Mononuclear cell (primary cell): Measurements from ENCODE around the gene ESYT1. TPM values are rescaled to one million over a fixed set of nuclear protein-coding genes. Genes with fewer than 3 reads are reported as not detected.

Experiments
- H3K27me3 ChIP-seq: 2 replicates; pipeline ENCODE4 v1.6.0; 2011; ENCODE audit warnings: low read length, control low read depth; ENCODE audit not compliant: insufficient read depth
- H3K4me1 ChIP-seq: 2 replicates; pipeline ENCODE4 v1.5.1; 2011; ENCODE audit warnings: mild to moderate bottlenecking, low read length, control low read depth; ENCODE audit not compliant: insufficient read depth
- H3K4me3 ChIP-seq: 2 replicates; pipeline ENCODE4 v1.5.1; 2011; ENCODE audit warnings: mild to moderate bottlenecking, low read length, moderate library complexity
- H3K9me3 ChIP-seq: 2 replicates; pipeline ENCODE4 v1.5.1; 2011; ENCODE audit warnings: low read depth, mild to moderate bottlenecking, control low read depth, low read length
- total RNA-seq: library from RNA; depleted of rRNA; stranded (reverse); fragments of >200 nt; gene quantifications from one replicate; pipeline ENCODE4 v1.2.3, GENCODE V29; 2012

The ESYT1 gene
- total RNA-seq = 62.1 TPM

- no peaks in the 10 kb centered on the region for H3K27me3 ChIP-seq
- H3K4me1 ChIP-seq = peaks cover 68% of the 10 kb centered on the region
- peak within 1 kb of the TSS; percentile 79 for H3K4me3 ChIP-seq
- H3K9me3 ChIP-seq = no peaks in the 10 kb centered on the region
Observed at GRCh38 chr12:56127888-56128669, at the start of gene ESYT1. Gene ESYT1, plus strand, starts transcription at chr12:56128267. Its CDS starts 53 bp downstream, at chr12:56128320.

DNA sequence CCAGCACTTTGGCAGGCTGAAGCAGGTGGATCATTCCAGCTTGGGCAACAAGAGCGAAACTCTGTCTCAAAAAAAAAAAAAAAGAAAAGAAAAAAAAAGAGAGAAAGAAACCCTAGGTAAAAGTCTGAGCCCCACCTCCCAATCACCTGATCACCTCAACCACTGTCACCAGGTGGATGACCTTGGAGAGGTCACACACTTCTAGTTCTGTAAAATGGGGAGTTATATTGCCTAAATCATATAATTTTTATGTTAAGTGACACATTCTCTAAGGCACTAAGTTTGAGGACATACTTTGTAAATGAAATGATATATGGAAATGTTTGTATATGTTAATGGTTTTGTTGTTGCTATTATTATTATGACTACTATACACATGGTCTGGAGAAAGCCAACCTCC lies 49.6 kb upstream of the ESYT1 start:
- Histone ChIP-seq H3K9me3 (no peaks in the 10 kb centered on the region), H3K4me3 (no peak overlapping the region), H3K27me3 (peaks cover 17% of the 10 kb centered on the region), H3K4me1 (peaks cover 21% of the 10 kb centered on the region)

- Histone ChIP-seq H3K4me3 (peak overlapping the region; percentile 45), H3K9me3 (no peaks in the 10 kb centered on the region), H3K27me3 (peaks cover 21% of the 10 kb centered on the region), H3K4me1 (peaks cover 21% of the 10 kb centered on the region)
Observed at GRCh38 chr12:56078931-56079722, 48.9 kb upstream of the ESYT1 start.

DNA sequence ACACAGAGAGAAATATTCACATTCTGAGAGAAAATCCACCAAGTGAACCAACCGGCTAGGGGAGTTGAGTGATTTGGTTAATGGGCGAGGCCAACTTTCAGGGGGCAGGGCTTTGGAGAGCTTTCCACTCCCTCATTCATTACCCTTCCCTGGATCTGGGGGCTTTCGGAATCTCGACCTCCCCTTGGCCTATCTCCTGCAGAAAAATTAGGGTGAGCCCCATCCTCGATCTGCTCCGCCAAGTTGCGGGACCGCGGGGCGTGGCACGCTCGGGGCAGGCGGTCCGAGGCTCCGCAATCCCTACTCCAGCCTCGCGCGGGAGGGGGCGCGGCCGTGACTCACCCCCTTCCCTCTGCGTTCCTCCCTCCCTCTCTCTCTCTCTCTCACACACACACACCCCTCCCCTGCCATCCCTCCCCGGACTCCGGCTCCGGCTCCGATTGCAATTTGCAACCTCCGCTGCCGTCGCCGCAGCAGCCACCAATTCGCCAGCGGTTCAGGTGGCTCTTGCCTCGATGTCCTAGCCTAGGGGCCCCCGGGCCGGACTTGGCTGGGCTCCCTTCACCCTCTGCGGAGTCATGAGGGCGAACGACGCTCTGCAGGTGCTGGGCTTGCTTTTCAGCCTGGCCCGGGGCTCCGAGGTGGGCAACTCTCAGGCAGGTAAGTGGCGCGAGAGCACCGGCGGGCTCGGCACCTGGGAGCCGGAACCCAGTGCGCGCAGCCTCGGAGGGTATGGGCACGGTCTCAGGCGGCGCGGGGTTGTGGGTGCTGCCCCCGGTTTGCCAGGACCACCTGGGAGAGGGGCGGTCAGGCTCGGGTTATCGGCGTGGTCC lies 48.1 kb upstream of the ESYT1 start, which contains the start of gene ERBB3:
Gene ERBB3, plus strand, starts transcription at position 443 of the 833 bp plus-strand sequence. Its CDS starts 136 bp downstream, at position 579.
- H3K4me1 ChIP-seq = peaks cover 21% of the 10 kb centered on the region
- peak within 1 kb of the TSS; percentile 45 for H3K4me3 ChIP-seq
- H3K9me3 ChIP-seq = no peaks in the 10 kb centered on the region
- peaks cover 21% of the 10 kb centered on the region for H3K27me3 ChIP-seq

GRCh38 chr12:56080556-56081138 lies 47.4 kb upstream of the ESYT1 start:
- H3K4me1 ChIP-seq = peaks cover 21% of the 10 kb centered on the region
- no peaks in the 10 kb centered on the region for H3K9me3 ChIP-seq
- H3K27me3 ChIP-seq = peaks cover 21% of the 10 kb centered on the region
- H3K4me3 ChIP-seq = no peak overlapping the region

DNA sequence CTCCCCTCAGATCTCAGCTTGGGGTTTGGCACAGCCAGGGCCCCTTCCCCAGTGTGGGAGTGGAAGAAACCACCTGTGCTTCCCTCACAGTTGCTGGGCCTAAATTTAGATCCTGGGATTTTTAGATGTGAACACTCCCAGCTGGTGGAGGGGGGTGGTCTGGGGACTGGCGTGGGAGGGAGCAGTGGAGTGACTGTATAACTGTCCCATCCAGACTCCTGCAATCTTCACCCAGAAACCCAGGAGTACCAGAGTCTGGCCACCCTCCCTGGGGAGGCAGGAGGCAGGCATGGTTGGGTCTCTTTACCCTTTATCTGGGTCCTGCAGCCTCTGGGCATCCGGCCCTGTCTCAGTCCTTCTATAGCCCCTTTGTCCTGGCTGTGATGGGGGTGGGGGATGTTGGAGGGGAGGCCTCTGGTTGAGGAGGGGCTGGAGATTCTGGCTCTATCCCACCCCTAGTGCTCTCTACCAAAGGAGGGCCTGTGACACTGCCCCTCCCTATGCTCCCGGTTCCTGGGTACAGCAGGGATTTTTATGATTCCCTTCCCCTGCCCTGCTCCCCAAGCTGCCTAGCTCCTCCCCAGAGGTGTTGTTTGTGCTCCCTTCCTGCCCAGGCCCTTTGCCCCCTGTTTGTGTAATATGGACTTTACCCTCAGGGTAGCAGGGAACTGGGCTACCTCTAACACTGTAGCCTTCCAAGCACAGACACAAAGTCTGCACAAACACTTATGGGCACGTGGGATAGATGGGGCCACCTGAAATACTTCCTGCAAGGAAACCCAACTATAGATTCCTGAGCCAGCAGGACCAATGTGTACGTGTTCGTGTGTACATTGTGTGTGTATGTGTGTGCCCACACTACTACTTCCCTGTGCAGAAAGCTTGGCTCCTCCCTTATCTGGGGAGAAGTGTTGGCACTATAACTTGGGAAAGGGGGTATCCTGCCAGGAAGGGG lies 46.4 kb upstream of the ESYT1 start:
- Histone ChIP-seq H3K9me3 (no peaks in the 10 kb centered on the region), H3K4me3 (no peak overlapping the region), H3K27me3 (peaks cover 21% of the 10 kb centered on the region), H3K4me1 (peaks cover 21% of the 10 kb centered on the region)

- peaks cover 21% of the 10 kb centered on the region for H3K4me1 ChIP-seq
- H3K4me3 ChIP-seq = no peak overlapping the region
- H3K9me3 ChIP-seq = no peaks in the 10 kb centered on the region
- peaks cover 21% of the 10 kb centered on the region for H3K27me3 ChIP-seq
Observed at GRCh38 chr12:56082382-56082781, 45.7 kb upstream of the ESYT1 start.

DNA sequence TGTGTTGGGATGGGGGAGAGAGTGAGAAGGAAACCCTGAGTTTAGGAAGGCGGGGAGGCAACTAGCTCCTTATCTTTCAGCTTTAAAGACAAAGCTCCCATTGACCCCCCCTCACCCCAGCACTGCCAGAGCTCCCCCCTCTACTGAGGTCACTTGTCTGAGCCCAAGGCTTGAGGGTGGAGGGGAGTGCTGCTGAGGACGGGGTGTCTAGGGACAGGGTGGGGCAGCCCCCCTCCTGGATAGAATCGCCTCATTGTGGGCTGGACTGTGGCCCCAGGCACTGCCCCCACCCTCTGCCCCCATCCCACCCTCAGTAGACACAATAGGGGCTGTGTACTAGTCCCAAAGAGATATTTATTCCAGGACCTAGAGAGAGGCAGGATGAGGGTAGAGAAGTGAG lies 45.1 kb upstream of the ESYT1 start:
- H3K27me3 ChIP-seq = peaks cover 21% of the 10 kb centered on the region
- H3K9me3 ChIP-seq = no peaks in the 10 kb centered on the region

DNA sequence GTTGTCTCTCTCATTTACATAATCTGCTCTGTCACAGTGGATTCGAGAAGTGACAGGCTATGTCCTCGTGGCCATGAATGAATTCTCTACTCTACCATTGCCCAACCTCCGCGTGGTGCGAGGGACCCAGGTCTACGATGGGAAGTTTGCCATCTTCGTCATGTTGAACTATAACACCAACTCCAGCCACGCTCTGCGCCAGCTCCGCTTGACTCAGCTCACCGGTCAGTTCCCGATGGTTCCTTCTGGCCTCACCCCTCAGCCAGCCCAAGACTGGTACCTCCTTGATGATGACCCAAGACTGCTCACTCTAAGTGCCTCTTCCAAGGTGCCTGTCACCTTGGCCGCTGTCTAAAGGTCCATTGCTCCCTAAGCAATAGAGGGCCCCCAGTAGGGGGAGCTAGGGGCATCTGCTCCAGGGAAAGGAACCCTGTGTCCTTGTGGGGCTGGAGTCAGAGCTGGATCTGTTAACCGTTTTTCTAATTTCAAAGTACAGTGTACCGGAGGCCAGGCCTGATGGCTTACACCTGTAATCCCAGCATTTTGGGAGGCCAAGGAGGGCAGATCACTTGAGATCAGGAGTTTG lies 43.0 kb upstream of the ESYT1 start:
- Histone ChIP-seq H3K9me3 (no peaks in the 10 kb centered on the region), H3K4me1 (peaks cover 7% of the 10 kb centered on the region), H3K27me3 (peaks cover 20% of the 10 kb centered on the region), H3K4me3 (no peak overlapping the region)

More for the DNA sequence above, 45.1 kb upstream of the ESYT1 start:
- H3K4me3 ChIP-seq = no peak overlapping the region
- H3K4me1 ChIP-seq = peaks cover 21% of the 10 kb centered on the region

DNA sequence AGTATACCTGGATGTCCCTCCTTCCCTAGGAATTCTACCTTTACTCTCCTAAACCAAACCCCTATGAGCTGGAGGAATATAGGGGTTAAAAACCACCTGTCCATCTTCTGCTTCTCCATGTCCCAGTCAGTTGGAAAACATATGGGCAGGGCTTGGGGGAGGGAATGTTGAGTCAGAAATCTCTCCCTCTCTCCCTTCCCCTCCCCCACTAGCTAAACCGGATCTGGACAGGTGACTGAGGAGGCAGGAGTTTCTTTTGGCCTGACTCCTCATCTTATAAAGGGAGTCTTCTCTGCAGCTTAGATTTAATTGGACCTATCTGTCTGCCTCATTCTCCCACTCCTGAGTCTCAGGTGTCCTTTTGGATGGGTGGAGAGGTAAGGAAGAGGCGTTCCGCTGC lies 42.0 kb upstream of the ESYT1 start:
- H3K9me3 ChIP-seq = no peaks in the 10 kb centered on the region
- H3K27me3 ChIP-seq = peaks cover 9% of the 10 kb centered on the region
- H3K4me3 ChIP-seq = no peak overlapping the region
- no peaks in the 10 kb centered on the region for H3K4me1 ChIP-seq

GRCh38 chr12:56086608-56087007 lies 41.5 kb upstream of the ESYT1 start:
- Histone ChIP-seq H3K9me3 (no peaks in the 10 kb centered on the region), H3K4me1 (no peaks in the 10 kb centered on the region), H3K4me3 (no peak overlapping the region), H3K27me3 (peaks cover 5% of the 10 kb centered on the region)

GRCh38 chr12:56087220-56087619 lies 40.8 kb upstream of the ESYT1 start:
- Histone ChIP-seq H3K27me3 (peaks cover 4% of the 10 kb centered on the region), H3K9me3 (no peaks in the 10 kb centered on the region), H3K4me3 (no peak overlapping the region), H3K4me1 (no peaks in the 10 kb centered on the region)

- no peak overlapping the region for H3K4me3 ChIP-seq
- peaks cover 9% of the 10 kb centered on the region for H3K4me1 ChIP-seq
- H3K9me3 ChIP-seq = no peaks in the 10 kb centered on the region
Observed at GRCh38 chr12:56097738-56098137, 30.3 kb upstream of the ESYT1 start.

More at GRCh38 chr12:56097738-56098137, 30.3 kb upstream of the ESYT1 start:
- no peaks in the 10 kb centered on the region for H3K27me3 ChIP-seq
